ENCODE measurements around the gene ABCG1.

ABCG1 gene

GRCh38 chr21:42272984-42273600, 54.2 kb downstream of the ABCG1 start:
- TF ChIP-seq CTCF (IDR thresholded peaks at IDR 0.05; ENCODE audit: borderline replicate concordance, control extremely low read depth, extremely low read depth, insufficient read depth, missing control alignments): no peak
- in situ Hi-C loops (cut with MboI; ENCODE audit: low sequenced_read_pairs, unreplicated experiment): no loop called here
- no peak for DNase-seq (ENCODE audit: low spot score)

DNA sequence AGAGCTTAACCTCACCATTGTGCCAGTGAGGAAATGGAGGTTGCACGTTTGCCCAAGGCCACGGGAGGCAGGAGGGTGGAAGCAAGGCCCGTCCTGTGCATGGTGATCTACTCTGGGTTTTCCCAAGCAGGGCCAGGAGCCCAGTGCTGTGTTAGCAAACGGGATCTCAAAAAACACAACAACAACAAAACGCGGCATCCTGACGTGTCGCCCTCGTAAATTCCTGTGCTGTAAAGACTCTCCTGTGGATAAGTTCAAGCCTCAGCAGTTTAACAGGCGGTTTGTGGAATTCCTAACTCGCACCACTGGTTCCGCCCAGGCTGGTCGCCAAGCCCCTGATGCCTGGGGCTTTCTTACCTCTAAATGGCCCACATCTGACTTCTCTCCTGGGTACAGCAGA, 57.1 kb downstream of the ABCG1 start:
- no peak for TF ChIP-seq CTCF (IDR thresholded peaks at IDR 0.05; ENCODE audit: borderline replicate concordance, control extremely low read depth, extremely low read depth, insufficient read depth, missing control alignments)
- no peak for DNase-seq (ENCODE audit: low spot score)

DNA sequence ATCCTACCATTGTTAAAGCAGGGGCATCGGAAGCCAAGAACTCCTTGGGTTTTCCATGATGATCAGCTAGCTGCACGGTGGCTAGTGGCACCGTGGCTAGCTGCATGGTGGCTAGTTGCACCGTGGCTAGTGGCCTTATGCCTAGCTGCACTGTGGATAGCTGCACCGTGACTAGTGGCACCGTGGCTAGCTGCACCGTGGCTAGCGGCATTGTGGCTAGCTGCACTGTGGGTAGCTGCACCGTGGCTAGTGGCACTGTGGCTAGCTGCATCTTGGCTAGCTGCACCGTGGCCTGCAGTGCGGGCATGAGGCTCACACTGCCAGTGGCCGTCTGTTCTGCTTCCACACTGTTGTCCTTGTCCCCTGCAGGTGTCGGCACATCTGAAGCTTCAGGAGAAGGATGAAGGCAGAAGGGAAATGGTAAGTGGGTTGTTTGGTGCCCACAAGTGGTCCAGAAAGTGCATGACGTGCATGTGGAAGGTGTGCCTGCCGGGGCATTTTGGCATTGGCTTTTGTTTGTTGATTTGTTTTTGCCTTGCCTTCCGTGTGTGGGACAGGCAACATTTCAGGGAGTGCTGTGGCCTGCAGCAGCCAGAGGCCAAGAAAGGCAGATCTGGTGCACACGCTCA, 57.7 kb downstream of the ABCG1 start:
- no peak for DNase-seq (ENCODE audit: low spot score)
- TF ChIP-seq CTCF (IDR thresholded peaks at IDR 0.05; ENCODE audit: borderline replicate concordance, control extremely low read depth, extremely low read depth, insufficient read depth, missing control alignments): no peak
- in situ Hi-C loops (cut with MboI; ENCODE audit: low sequenced_read_pairs, unreplicated experiment): no loop called here

More for the DNA sequence above, 57.1 kb downstream of the ABCG1 start:
- in situ Hi-C loops (cut with MboI; ENCODE audit: low sequenced_read_pairs, unreplicated experiment): no loop called here

- no peak for TF ChIP-seq CTCF (IDR thresholded peaks at IDR 0.05; ENCODE audit: borderline replicate concordance, control extremely low read depth, extremely low read depth, insufficient read depth, missing control alignments)
- in situ Hi-C loops (cut with MboI; ENCODE audit: low sequenced_read_pairs, unreplicated experiment): no loop called here
- DNase-seq (ENCODE audit: low spot score): no peak
These were observed 58.7 kb downstream of the ABCG1 start for GRCh38 chr21:42277593-42277992.

- in situ Hi-C loops (cut with MboI; ENCODE audit: low sequenced_read_pairs, unreplicated experiment): no loop called here
These were observed 59.7 kb downstream of the ABCG1 start for GRCh38 chr21:42278451-42279149.

More at GRCh38 chr21:42278451-42279149, 59.7 kb downstream of the ABCG1 start:
- no peak for TF ChIP-seq CTCF (IDR thresholded peaks at IDR 0.05; ENCODE audit: borderline replicate concordance, control extremely low read depth, extremely low read depth, insufficient read depth, missing control alignments)
- no peak for DNase-seq (ENCODE audit: low spot score)

Measured in GM13976 (cell line).